Measurements from ENCODE around the gene CDC42EP2.

DNA sequence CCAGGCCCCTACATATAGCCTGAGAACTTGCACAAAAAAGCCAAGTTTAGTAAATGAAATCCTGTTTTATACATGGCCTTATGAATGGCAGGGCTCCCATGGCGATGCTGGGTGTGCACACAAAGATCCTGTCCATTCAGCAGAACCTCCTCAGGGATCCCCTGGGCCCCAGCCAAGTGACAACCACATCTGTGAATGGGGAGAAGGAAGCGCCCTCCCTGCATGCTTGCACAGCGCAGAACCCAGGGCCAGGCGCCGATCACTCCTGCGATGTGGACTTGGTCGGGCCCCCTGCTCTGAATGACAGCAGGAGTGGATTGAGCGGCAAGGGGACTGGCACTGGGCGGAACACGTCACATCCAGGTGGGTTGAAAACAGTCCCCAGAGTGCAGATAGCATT is 4.5 kb upstream of the CDC42EP2 start:
- TF ChIP-seq POLR2AphosphoS5 (IDR thresholded peaks at IDR 0.05; ENCODE audit: low read depth, low read length) (no peak), POLR2A (IDR thresholded peaks at IDR 0.05; ENCODE audit: low read depth, low read length) (no peak)

All from GM12892 (cell line).